PC-9 (cell line): ENCODE data around the gene NR6A1. TPM values are rescaled to one million over a fixed set of nuclear protein-coding genes. Genes with fewer than 3 reads are reported as not detected.

Source experiments
- BruUV-seq: library from RNA; stranded (reverse); fragments of 400-500 nt; replicated peaks from 2 replicates; lab custom pipeline; 2021; lab: Mats Ljungman, UMichigan
- CTCF ChIA-PET: fragments of 300-600 bp; sonication (Branson Sonifier 250); formaldehyde crosslinking; loops from one replicate; lab custom pipeline; 2022; ENCODE audit warnings: antibody characterized with exemption; lab: Charles Lee
- POLR2A ChIA-PET: fragments of 300-600 bp; sonication (Branson Sonifier 250); formaldehyde crosslinking; loops from one replicate; lab custom pipeline; 2022; ENCODE audit warnings: antibody characterized with exemption; ENCODE audit not compliant: unreplicated experiment; lab: Charles Lee
- DNase-seq, 2 experiments: peaks; one replicate each; pipeline versions ENCODE4 v3.0.0 to v3.0.0-alpha.2; 2015 to 2022; ENCODE audit warnings: mixed read lengths in 1 of 2
- H2AFZ ChIP-seq: fragments of 200-600 bp; sonication (generic); 2 replicates; pipeline ENCODE4 v1.8.1; 2017; ENCODE audit warnings: antibody characterized with exemption
- H3F3A ChIP-seq: fragments of 200-600 bp; sonication (generic); 2 replicates; pipeline ENCODE4 v1.8.1; 2017; ENCODE audit warnings: antibody characterized with exemption, mild to moderate bottlenecking, low read depth; ENCODE audit not compliant: insufficient read depth
- H3K27ac ChIP-seq: fragments of 200-600 bp; sonication (generic); 2 replicates; pipeline ENCODE4 v1.6.1; 2016; ENCODE audit warnings: mixed run types
- H3K27me3 ChIP-seq: fragments of 200-600 bp; sonication (generic); 2 replicates; pipeline ENCODE4 v1.6.1; 2016; ENCODE audit warnings: low read depth, mixed run types; ENCODE audit not compliant: insufficient read depth
- H3K36me3 ChIP-seq: fragments of 200-600 bp; sonication (generic); 2 replicates; pipeline ENCODE4 v1.6.1; 2016; ENCODE audit warnings: low read depth, mixed run types
- H3K4me1 ChIP-seq: fragments of 200-600 bp; sonication (generic); replicated peaks from 2 replicates; pipeline ENCODE4 v1.6.1; 2016; ENCODE audit warnings: mixed run types; ENCODE audit not compliant: insufficient read depth
- H3K4me2 ChIP-seq: fragments of 200-600 bp; sonication (generic); 2 replicates; pipeline ENCODE4 v1.6.1; 2017; ENCODE audit warnings: mixed run types
- H3K4me3 ChIP-seq: fragments of 200-600 bp; sonication (generic); 2 replicates; pipeline ENCODE4 v1.6.1; 2016; ENCODE audit warnings: mixed run types
- H3K79me2 ChIP-seq: fragments of 200-600 bp; sonication (generic); 2 replicates; pipeline ENCODE4 v1.6.1; 2017; ENCODE audit warnings: low read depth, mixed run types
- H3K9me2 ChIP-seq: fragments of 200-600 bp; sonication (generic); 2 replicates; pipeline ENCODE4 v1.8.1; 2017; ENCODE audit warnings: mild to moderate bottlenecking; ENCODE audit not compliant: insufficient read depth
- H3K9me3 ChIP-seq: fragments of 200-600 bp; sonication (generic); 2 replicates; pipeline ENCODE4 v1.8.1; 2016; ENCODE audit warnings: low read depth; ENCODE audit not compliant: insufficient read depth
- H4K20me1 ChIP-seq: fragments of 200-600 bp; sonication (generic); 2 replicates; pipeline ENCODE4 v1.8.1; 2017; ENCODE audit not compliant: insufficient read depth
- EZH2 ChIP-seq: fragments of 200-600 bp; sonication (generic); IDR thresholded peaks from 2 replicates; pipeline ENCODE4 v1.8.0; 2017; ENCODE audit warnings: antibody characterized with exemption, low read depth
- intact Hi-C: fragments of 100-400 bp; cut with micrococcal nuclease; formaldehyde crosslinking; loops from one replicate; pipeline ENCODE4 v1.10.0; 2022; ENCODE audit not compliant: unreplicated experiment
- total RNA-seq: library from RNA; stranded (reverse); gene quantifications from 2 replicates; pipeline ENCODE4 v1.2.3, GENCODE V29; 2021
- TF ChIP-seq, protein P1 (sequence below): fragments of 200-600 bp; sonication (generic); conservative IDR thresholded peaks from 2 replicates; pipeline ENCODE4 v1.6.1; 2017; ENCODE audit warnings: mixed run types, antibody characterized with exemption, mild to moderate bottlenecking, moderate library complexity

Gene NR6A1
- total RNA-seq, 1 experiment from 2014 or later, result 13.0 TPM

- Histone ChIP-seq H4K20me1 (no peaks in the 10 kb centered on the region), H3F3A (no peaks in the 10 kb centered on the region; the same call in 1 of the 2 replicates), H3K79me2 (no peaks in the 10 kb centered on the region), H3K36me3 (no peaks in the 10 kb centered on the region), H3K9me2 (no peaks in the 10 kb centered on the region), H3K4me2 (no peak overlapping the region), H2AFZ (no peak overlapping the region), H3K4me3 (no peak overlapping the region), H3K9me3 (no peaks in the 10 kb centered on the region), H3K27ac (no peak overlapping the region), H3K27me3 (no peaks in the 10 kb centered on the region), H3K4me1 (no peaks in the 10 kb centered on the region)
- ChIA-PET CTCF (no interaction called here), POLR2A (no interaction called here)
- DNase-seq, result no peak
- intact Hi-C loops, result no loop called here
- no TSS peak for BruUV-seq
- TF ChIP-seq EZH2, result no peak
- TF ChIP-seq, protein P1, sequence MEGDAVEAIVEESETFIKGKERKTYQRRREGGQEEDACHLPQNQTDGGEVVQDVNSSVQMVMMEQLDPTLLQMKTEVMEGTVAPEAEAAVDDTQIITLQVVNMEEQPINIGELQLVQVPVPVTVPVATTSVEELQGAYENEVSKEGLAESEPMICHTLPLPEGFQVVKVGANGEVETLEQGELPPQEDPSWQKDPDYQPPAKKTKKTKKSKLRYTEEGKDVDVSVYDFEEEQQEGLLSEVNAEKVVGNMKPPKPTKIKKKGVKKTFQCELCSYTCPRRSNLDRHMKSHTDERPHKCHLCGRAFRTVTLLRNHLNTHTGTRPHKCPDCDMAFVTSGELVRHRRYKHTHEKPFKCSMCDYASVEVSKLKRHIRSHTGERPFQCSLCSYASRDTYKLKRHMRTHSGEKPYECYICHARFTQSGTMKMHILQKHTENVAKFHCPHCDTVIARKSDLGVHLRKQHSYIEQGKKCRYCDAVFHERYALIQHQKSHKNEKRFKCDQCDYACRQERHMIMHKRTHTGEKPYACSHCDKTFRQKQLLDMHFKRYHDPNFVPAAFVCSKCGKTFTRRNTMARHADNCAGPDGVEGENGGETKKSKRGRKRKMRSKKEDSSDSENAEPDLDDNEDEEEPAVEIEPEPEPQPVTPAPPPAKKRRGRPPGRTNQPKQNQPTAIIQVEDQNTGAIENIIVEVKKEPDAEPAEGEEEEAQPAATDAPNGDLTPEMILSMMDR, result no peak
These were observed 15.9 kb upstream of the NR6A1 start for GRCh38 chr9:124786881-124787573.

GRCh38 chr9:124784509-124784908 is 13.4 kb upstream of the NR6A1 start:
- ChIA-PET CTCF (no interaction called here), POLR2A (no interaction called here)
- Histone ChIP-seq H3K27me3 (no peaks in the 10 kb centered on the region), H4K20me1 (no peaks in the 10 kb centered on the region), H3K4me2 (no peak overlapping the region), H3K27ac (no peak overlapping the region), H2AFZ (no peak overlapping the region), H3K79me2 (no peaks in the 10 kb centered on the region), H3K36me3 (no peaks in the 10 kb centered on the region), H3K9me2 (no peaks in the 10 kb centered on the region), H3K4me1 (peaks cover 7% of the 10 kb centered on the region), H3F3A (no peaks in the 10 kb centered on the region; the same call in 1 of the 2 replicates), H3K4me3 (no peak overlapping the region), H3K9me3 (no peaks in the 10 kb centered on the region)
- intact Hi-C loops, result no loop called here
- TF ChIP-seq, protein P1, result no peak
- TF ChIP-seq EZH2, result no peak
- BruUV-seq, result no TSS peak
- no peak for DNase-seq

DNA sequence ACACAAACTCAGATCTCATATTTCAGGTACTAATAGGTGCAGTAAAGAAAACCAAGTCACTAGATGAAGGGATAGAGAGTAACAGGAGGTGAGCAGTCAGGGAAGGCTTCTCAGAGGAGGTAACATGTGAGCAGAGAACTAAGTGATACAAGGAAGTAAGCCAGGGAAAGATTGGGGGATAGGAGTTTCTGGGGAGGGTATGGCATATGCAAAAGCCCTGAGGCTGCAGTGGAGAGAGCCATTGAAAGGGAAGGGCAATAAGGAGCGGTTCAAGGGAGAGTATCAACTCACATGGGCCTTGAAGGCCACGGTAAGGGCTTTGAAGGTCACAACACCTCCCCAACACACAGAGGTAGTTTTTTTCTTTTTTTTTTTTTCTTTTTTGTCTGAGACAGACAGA is 12.7 kb upstream of the NR6A1 start:
- TF ChIP-seq EZH2, result no peak
- TF ChIP-seq, protein P1, result no peak

More for the DNA sequence above, 12.7 kb upstream of the NR6A1 start:
- DNase-seq, result no peak
- ChIA-PET CTCF (interaction anchor here (0.6 kb wide), 1 partner anchor 8 kb away, joined by 4 read pairs; no protein-coding TSS in a partner anchor), POLR2A (no interaction called here)
- no TSS peak for BruUV-seq
- H3F3A ChIP-seq, result peaks cover 6% of the 10 kb centered on the region; the same call in 1 of the 2 replicates
- no peaks in the 10 kb centered on the region for H3K9me2 ChIP-seq
- no peaks in the 10 kb centered on the region for H3K79me2 ChIP-seq
- no peak overlapping the region for H3K4me2 ChIP-seq
- peaks cover 12% of the 10 kb centered on the region for H3K4me1 ChIP-seq
- intact Hi-C loops, result no loop called here
- H4K20me1 ChIP-seq, result no peaks in the 10 kb centered on the region
- H3K9me3 ChIP-seq, result no peaks in the 10 kb centered on the region
- H3K27ac ChIP-seq, result no peak overlapping the region
- no peaks in the 10 kb centered on the region for H3K27me3 ChIP-seq
- no peaks in the 10 kb centered on the region for H3K36me3 ChIP-seq
- H3K4me3 ChIP-seq, result no peak overlapping the region
- H2AFZ ChIP-seq, result no peak overlapping the region
